Measurements from ENCODE around the gene CHCHD5. TPM values are rescaled to one million over a fixed set of nuclear protein-coding genes. Genes with fewer than 3 reads are reported as not detected.

Gene CHCHD5
- total and polyA plus RNA-seq, 10 of the 15 experiments (the other 5 are each of a cell fraction or from before 2014, with no cell fraction given): 16.4 to 118 (median 45.2) TPM

GRCh38 chr2:112634153-112634873 lies 49.9 kb downstream of the CHCHD5 start:
- H3K4me2 ChIP-seq (ENCODE audit: control insufficient read depth, insufficient read depth): no peak overlapping the region
- no peak overlapping the region for H3K9ac ChIP-seq (ENCODE audit: control insufficient read depth, insufficient read depth, low read length)
- no peak overlapping the region for H2AFZ ChIP-seq (ENCODE audit: control insufficient read depth, low read depth, low read length)
- peak; percentile 18 for FAIRE-seq
- H3K4me1 ChIP-seq (ENCODE audit: control insufficient read depth, insufficient read depth, low read length): peaks cover 39% of the 10 kb centered on the region
- SMC1A ChIA-PET (ENCODE audit: uncharacterized antibody, unreplicated experiment): interaction anchor here (0.8 to 15.4 kb wide), 11 partner anchors 10 to 115 kb away, joined by 3 to 455 read pairs (median 11); partner anchors contain the start of genes NT5DC4 and SLC20A1
- CTCF ChIA-PET: interaction anchor here (0.9 to 16.6 kb wide), 8 partner anchors 8 to 307 kb away, joined by 3 to 671 read pairs (median 24); partner anchors contain the start of gene SLC20A1
- ATAC-seq: peak; percentile 69
- RAD21 ChIA-PET (ENCODE audit: unreplicated experiment): interaction anchor here (1.1 to 16.3 kb wide), 7 partner anchors 9 to 91 kb away, joined by 3 to 494 read pairs (median 7); partner anchors contain the start of gene NT5DC4
- intact Hi-C loops (cut with micrococcal nuclease; ENCODE audit: unreplicated experiment) (no loop called here), in situ Hi-C loops (cut with MboI) (no loop called here)
- H3K27me3 ChIP-seq (replicated peaks in 1 of 2; ENCODE audit: control insufficient read depth in 2 of 2, insufficient read depth in 2 of 2, low read length in 1 of 2): no peaks in the 10 kb centered on the region; a peak in 1 of 4 replicates
- H4K20me1 ChIP-seq (ENCODE audit: control insufficient read depth, insufficient read depth): no peaks in the 10 kb centered on the region
- WGBS (ENCODE audit: insufficient coverage, insufficient replicate concordance, low lambda C conversion rate, missing lambda C conversion rate): 74% methylated on average over 16 of the region's 16 CpGs
- DNase-seq (ENCODE audit: low read depth, low spot score): no peak
- BruUV-seq (replicated peaks): no TSS peak
- H3K36me3 ChIP-seq (ENCODE audit: control insufficient read depth in 2 of 2, insufficient read depth in 2 of 2, low read length in 1 of 2): no peaks in the 10 kb centered on the region
- POLR2A ChIA-PET: interaction anchor here (0.6 to 13.6 kb wide), 9 partner anchors 11 to 690 kb away, joined by 3 to 143 read pairs (median 4); partner anchors contain the start of gene SLC20A1
- no peak overlapping the region for H3K27ac ChIP-seq (ENCODE audit: control insufficient read depth, insufficient read depth)
- no peak overlapping the region for H3K4me3 ChIP-seq
- H3K9me3 ChIP-seq (replicated peaks; ENCODE audit: control insufficient read depth, insufficient read depth, low read length): no peaks in the 10 kb centered on the region
- no peaks in the 10 kb centered on the region for H3K79me2 ChIP-seq (ENCODE audit: control insufficient read depth, insufficient read depth, low read length)
- no peak for TF ChIP-seq CHD2 (IDR thresholded peaks at IDR 0.05; ENCODE audit: borderline replicate concordance, low read depth, low read length)
- TF ChIP-seq ZNF24 (IDR thresholded peaks at IDR 0.05): no peak
- peak; percentile 31 for TF ChIP-seq SKIL (IDR thresholded peaks at IDR 0.05; ENCODE audit: low read depth, poor library complexity, severe bottlenecking)
- peak; percentile 38; the same call in 1 of the 2 replicates for TF ChIP-seq MTA2 (IDR thresholded peaks at IDR 0.05; ENCODE audit: low read depth)
- TF ChIP-seq PAX5 (IDR thresholded peaks at IDR 0.05; ENCODE audit: borderline replicate concordance, low read depth, low read length): peak; percentile 60; the same call in 1 of the 2 replicates
- no peak for TF ChIP-seq NKRF (conservative IDR thresholded peaks at IDR 0.05)
- TF ChIP-seq NR2F1 (conservative IDR thresholded peaks at IDR 0.05): peak; percentile 52; the same call in 1 of the 2 replicates
- no peak for TF ChIP-seq KDM1A (IDR thresholded peaks at IDR 0.05; ENCODE audit: borderline replicate concordance)
- TF ChIP-seq EP300 (IDR thresholded peaks at IDR 0.05; ENCODE audit: borderline replicate concordance in 1 of 2, control insufficient read depth in 1 of 2, low read depth in 2 of 2, low read length in 2 of 2): peak in 1 of 2 experiments; percentile 35; a peak in 1 of 4 replicates
- TF ChIP-seq RELB (IDR thresholded peaks at IDR 0.05; ENCODE audit: low read depth): peak; percentile 69; the same call in 1 of the 2 replicates
- peak; percentile 76 for TF ChIP-seq IKZF1 (conservative IDR thresholded peaks at IDR 0.05)
- TF ChIP-seq BHLHE40 (IDR thresholded peaks at IDR 0.05; ENCODE audit: borderline replicate concordance in 1 of 2, low read depth in 2 of 2, low read length in 1 of 2): peak in 1 of 2 experiments; percentile 71; a peak in 3 of 4 replicates
- peak; percentile 60 for TF ChIP-seq NBN (IDR thresholded peaks at IDR 0.05)
- peak; percentile 62 to 71; a peak in 3 of 4 replicates for TF ChIP-seq IKZF2 (IDR thresholded peaks at IDR 0.05)
- TF ChIP-seq SUZ12 (IDR thresholded peaks at IDR 0.05; ENCODE audit: unreplicated experiment): no peak
- peak; percentile 25; the same call in 1 of the 2 replicates for TF ChIP-seq RUNX3 (IDR thresholded peaks at IDR 0.05; ENCODE audit: low read length)
- TF ChIP-seq ATF7 (IDR thresholded peaks at IDR 0.05; ENCODE audit: low read depth): peak; percentile 31; the same call in 1 of the 2 replicates
